A549 (cell line): ENCODE measurements around the gene FAM20C. TPM values are rescaled to one million over a fixed set of nuclear protein-coding genes. Genes with fewer than 3 reads are reported as not detected.

Experiments
- ATAC-seq, 2 experiments: fragments of 200-7000 bp in 1 of 2; fragments of >200 bp in 1 of 2; cut with Nextera tagmentation in 1 of 2; cut with Tn5 transposase in 1 of 2; 3 replicates each; pipeline versions ENCODE4 v1.8.0 to v1.9.1; 2018 to 2020; ENCODE audit warnings: mild to moderate bottlenecking in 1 of 2, moderate library complexity in 1 of 2
- CTCF ChIA-PET: fragments of 300-600 bp; sonication (Branson Sonifier 250); formaldehyde crosslinking; extraction: SDS; loops from one replicate; lab custom pipeline; 2021; ENCODE audit warnings: antibody characterized with exemption, inconsistent platforms; lab: Yijun Ruan, JAX
- POLR2A ChIA-PET: fragments of 350-600 bp; formaldehyde crosslinking; extraction: SDS; loops from one replicate; lab custom pipeline; 2021; ENCODE audit warnings: antibody characterized with exemption, inconsistent platforms; lab: Yijun Ruan, JAX
- DNase-seq, 2 experiments: peaks; one replicate each; pipeline versions ENCODE4 v3.0.0 to v3.0.0-alpha.2; 2011 to 2016; ENCODE audit warnings: low read depth in 1 of 2, low spot score in 1 of 2
- FAIRE-seq: peaks from 2 replicates; lab custom pipeline; 2011; peaks lifted over from hg19 to GRCh38; lab: Jason Lieb, UNC
- H3K27ac ChIP-seq, 2 experiments: fragments of >200 bp; sonication (Bioruptor Twin); formaldehyde crosslinking; 3 replicates each; pipeline ENCODE4 v1.5.1; 2016 to 2017
- H3K4me1 ChIP-seq: fragments of >200 bp; sonication (Bioruptor Twin); formaldehyde crosslinking; 3 replicates; pipeline ENCODE4 v1.6.1; 2016
- H3K4me2 ChIP-seq: fragments of >200 bp; sonication (Bioruptor Twin); formaldehyde crosslinking; 3 replicates; pipeline ENCODE4 v1.6.1; 2016
- H3K4me3 ChIP-seq: fragments of >200 bp; sonication (Bioruptor Twin); formaldehyde crosslinking; 3 replicates; pipeline ENCODE4 v1.5.1; 2016
- H3K9me3 ChIP-seq: fragments of >200 bp; sonication (Bioruptor Twin); formaldehyde crosslinking; 3 replicates; pipeline ENCODE4 v1.6.1; 2016
- ATOH8 ChIP-seq: fragments of 250-450 bp; sonication (Bioruptor Pico); IDR thresholded peaks from 2 replicates; pipeline ENCODE4 v1.5.0; 2020; ENCODE audit warnings: low read depth, mild to moderate bottlenecking, moderate library complexity
- BCL3 ChIP-seq: fragments of >200 bp; sonication (Bioruptor Twin); formaldehyde crosslinking; IDR thresholded peaks from 3 replicates; pipeline ENCODE4 v1.6.1; 2016
- CHD4 ChIP-seq: fragments of 200-600 bp; sonication (generic); IDR thresholded peaks from 2 replicates; pipeline ENCODE4 v1.6.1; 2016; ENCODE audit warnings: antibody characterized with exemption, mild to moderate bottlenecking, borderline replicate concordance
- CTCF ChIP-seq: fragments of >200 bp; sonication (Bioruptor Twin); formaldehyde crosslinking; IDR thresholded peaks from 3 replicates; pipeline ENCODE4 v1.5.1; 2016
- EP300 ChIP-seq, 2 experiments: fragments of >200 bp; sonication (Bioruptor Twin); formaldehyde crosslinking; IDR thresholded peaks; 2 replicates in 1 of 2; 3 replicates in 1 of 2; pipeline ENCODE4 v1.6.1; 2016 to 2017
- FOXS1 ChIP-seq: fragments of 250-450 bp; sonication (Bioruptor Pico); IDR thresholded peaks from 2 replicates; pipeline ENCODE4 v1.5.0; 2020; ENCODE audit warnings: mild to moderate bottlenecking, moderate library complexity
- GATA3 ChIP-seq: IDR thresholded peaks from 2 replicates; pipeline ENCODE4 v1.6.1; 2012; ENCODE audit warnings: borderline replicate concordance
- HDAC2 ChIP-seq: fragments of 200-600 bp; sonication (generic); IDR thresholded peaks from 2 replicates; pipeline ENCODE4 v1.6.1; 2016
- HES2 ChIP-seq: fragments of >200 bp; sonication (Bioruptor Twin); formaldehyde crosslinking; IDR thresholded peaks from 2 replicates; pipeline ENCODE4 v1.6.1; 2016
- HEYL ChIP-seq: fragments of 250-450 bp; sonication (Bioruptor Pico); IDR thresholded peaks from 2 replicates; pipeline ENCODE4 v1.8.0; 2021; ENCODE audit warnings: mild to moderate bottlenecking, moderate library complexity
- HMGXB4 ChIP-seq: fragments of 250-450 bp; sonication (Bioruptor Pico); IDR thresholded peaks from 2 replicates; pipeline ENCODE4 v1.5.0; 2021; ENCODE audit warnings: mild to moderate bottlenecking, moderate library complexity, borderline replicate concordance
- HOXB13 ChIP-seq: fragments of 250-450 bp; sonication (Bioruptor Pico); IDR thresholded peaks from 2 replicates; pipeline ENCODE4 v1.5.0; 2020; ENCODE audit warnings: low read depth, mild to moderate bottlenecking, moderate library complexity
- JUN ChIP-seq, 2 experiments: fragments of >200 bp; sonication (Bioruptor Twin); formaldehyde crosslinking; IDR thresholded peaks; 2 replicates in 1 of 2; 3 replicates in 1 of 2; pipeline ENCODE4 v1.6.1; 2016 to 2017
- MAZ ChIP-seq: fragments of 150-350 bp; IDR thresholded peaks from 2 replicates; pipeline ENCODE4 v1.6.1; 2014; ENCODE audit warnings: antibody characterized with exemption, low read depth, low read length, borderline replicate concordance
- MYC ChIP-seq: IDR thresholded peaks from 2 replicates; pipeline ENCODE4 v1.6.1; 2012; ENCODE audit warnings: mild to moderate bottlenecking, inconsistent platforms, low read length, improper control_type of control experiment, borderline replicate concordance
- NFE2L2 ChIP-seq: fragments of 150-350 bp; conservative IDR thresholded peaks from 2 replicates; pipeline ENCODE4 v1.6.1; 2014; ENCODE audit warnings: low read length
- RAD21 ChIP-seq, 2 experiments: fragments of >200 bp in 1 of 2; sonication (Bioruptor Twin) in 1 of 2; formaldehyde crosslinking in 1 of 2; IDR thresholded peaks in 1 of 2; conservative IDR thresholded peaks in 1 of 2; 2 replicates in 1 of 2; 3 replicates in 1 of 2; pipeline ENCODE4 v1.6.1; 2012 to 2018; ENCODE audit warnings: inconsistent platforms in 1 of 2
- RARB ChIP-seq: fragments of 250-450 bp; sonication (Bioruptor Pico); IDR thresholded peaks from 2 replicates; pipeline ENCODE4 v1.8.0; 2021; ENCODE audit warnings: mild to moderate bottlenecking, moderate library complexity
- TFCP2L1 ChIP-seq: fragments of 250-450 bp; sonication (Bioruptor Pico); IDR thresholded peaks from 2 replicates; pipeline ENCODE4 v1.5.0; 2021; ENCODE audit warnings: mild to moderate bottlenecking
- TP53 ChIP-seq: fragments of 250-450 bp; sonication (Bioruptor Pico); IDR thresholded peaks from 2 replicates; pipeline ENCODE4 v1.5.0; 2021; ENCODE audit warnings: mild to moderate bottlenecking, moderate library complexity
- WGBS: methylation state at CpG from one replicate; pipeline ENCODE4 v1.1.6; 2017; ENCODE audit errors: missing lambda C conversion rate; 5-methylcytosine and 5-hydroxymethylcytosine counted together
- polyA plus RNA-seq, 4 experiments: library from polyadenylated mRNA; depleted of rRNA in 3 of 4; stranded (reverse); fragments of >200 nt; fragmentation: RNase III in 1 of 4; extraction: RNeasy Plus Mini Kit Qiagen cat#74134 plus additional on column Dnase treatment in 1 of 4; gene quantifications; 2 replicates in 3 of 4; 3 replicates in 1 of 4; pipeline ENCODE4 v1.2.3, GENCODE V29; 2011 to 2017

FAM20C gene
- polyA plus RNA-seq, 2 of the 4 experiments (the other 2 are of a cell fraction) = 5.6 to 20.3 TPM

GRCh38 chr7:270351-270983, 78.1 kb downstream of the FAM20C start:
- DNase-seq (no peak), ATAC-seq (no peak)
- no peak overlapping the region for H3K4me2 ChIP-seq
- H3K4me3 ChIP-seq = no peak overlapping the region
- POLR2A ChIA-PET = no interaction called here
- TF ChIP-seq HOXB13 (CRISPR knock-in tag) (no peak), FOXS1 (CRISPR knock-in tag) (no peak), JUN (IDR thresholded peaks at IDR 0.05) (no peak), TP53 (CRISPR knock-in tag) (no peak), ATOH8 (CRISPR knock-in tag) (no peak), MYC (no peak), HDAC2 (no peak), HEYL (CRISPR knock-in tag) (no peak), CTCF (no peak), RARB (CRISPR knock-in tag) (no peak), EP300 (IDR thresholded peaks at IDR 0.05) (no peak), BCL3 (no peak), HES2 (no peak), HMGXB4 (CRISPR knock-in tag) (no peak), RAD21 (conservative IDR thresholded peaks at IDR 0.05 in 1 of 2, IDR thresholded peaks at IDR 0.05 in 1 of 2) (no peak), GATA3 (no peak), CHD4 (no peak), MAZ (no peak)
- TF ChIP-seq, all 56 proteins: peak for 0
- WGBS = 37% methylated on average over 10 of the region's 11 CpGs
- no peak overlapping the region for H3K27ac ChIP-seq
- CTCF ChIA-PET = interaction anchor here (1.1 kb wide), 1 partner anchor 38 kb away, joined by 3 read pairs; no protein-coding TSS in a partner anchor
- FAIRE-seq = no peak
- no peaks in the 10 kb centered on the region for H3K4me1 ChIP-seq
- H3K9me3 ChIP-seq = peaks cover 34% of the 10 kb centered on the region

GRCh38 chr7:271266-272107, 79.1 kb downstream of the FAM20C start:
- DNase-seq = no peak
- Histone ChIP-seq H3K4me1 (no peaks in the 10 kb centered on the region), H3K4me3 (no peak overlapping the region), H3K4me2 (no peak overlapping the region), H3K9me3 (peaks cover 40% of the 10 kb centered on the region), H3K27ac (no peak overlapping the region)
- TF ChIP-seq TFCP2L1 (CRISPR knock-in tag) (no peak), NFE2L2 (0 out of 2 replicates have a peak, but pooled peaks have one; percentile 5)
- ChIA-PET POLR2A (no interaction called here), CTCF (interaction anchor here (1.1 to 1.3 kb wide), 3 partner anchors 9 to 37 kb away, joined by 3 read pairs; no protein-coding TSS in a partner anchor)
- 63% methylated on average over 14 of the region's 14 CpGs for WGBS
- ATAC-seq = no peak
- no peak for FAIRE-seq
